ENCODE measurements around the gene TMEM181.

GRCh38 chr6:158545043-158545966, 14.6 kb upstream of the TMEM181 start:
- TF ChIP-seq POLR2A (IDR thresholded peaks at IDR 0.05) (no peak), CTCF (IDR thresholded peaks at IDR 0.05) (no peak)

Measured in vagina (tissue), 2 donors.